Caco-2 (cell line): Measurements from ENCODE around the gene ETV6. TPM values are rescaled to one million over a fixed set of nuclear protein-coding genes. Genes with fewer than 3 reads are reported as not detected.

Experiments used
- BruUV-seq: library from RNA; stranded (reverse); fragments of 400-500 nt; replicated peaks from 2 replicates; lab custom pipeline; 2021; lab: Mats Ljungman, UMichigan
- CTCF ChIA-PET: fragments of 300-600 bp; sonication (Branson Sonifier 250); formaldehyde crosslinking; loops from one replicate; lab custom pipeline; 2022; ENCODE audit warnings: antibody characterized with exemption; lab: Charles Lee
- POLR2A ChIA-PET: fragments of 300-600 bp; sonication (Branson Sonifier 250); formaldehyde crosslinking; loops from one replicate; lab custom pipeline; 2022; ENCODE audit warnings: antibody characterized with exemption; lab: Charles Lee
- DNase-seq, 2 experiments: peaks; one replicate each; pipeline versions ENCODE4 v3.0.0 to v3.0.0-alpha.2; 2020 to 2022
- H3K27me3 ChIP-seq: replicated peaks from 2 replicates; pipeline ENCODE4 v1.6.0; 2011; ENCODE audit warnings: low read length; ENCODE audit not compliant: control insufficient read depth, insufficient read depth
- H3K36me3 ChIP-seq: 2 replicates; pipeline ENCODE4 v1.5.1; 2011; ENCODE audit warnings: low read length; ENCODE audit not compliant: control insufficient read depth, insufficient read depth
- H3K4me1 ChIP-seq: fragments of 250-450 bp; sonication (Bioruptor Pico); 2 replicates; pipeline ENCODE4 v1.5.1; 2020; ENCODE audit warnings: mild to moderate bottlenecking
- H3K4me3 ChIP-seq: 2 replicates; pipeline ENCODE4 v1.5.1; 2011; ENCODE audit warnings: low read depth, mild to moderate bottlenecking, control low read depth, low read length
- H3K9me3 ChIP-seq: fragments of 250-450 bp; sonication (Bioruptor Pico); 2 replicates; pipeline ENCODE4 v1.5.1; 2020; ENCODE audit warnings: mild to moderate bottlenecking, moderate library complexity
- H3K27ac Mint-ChIP-seq: one replicate; pipeline ENCODE4 v1.8.0; 2022; ENCODE audit warnings: mixed read lengths; ENCODE audit not compliant: unreplicated experiment
- H3K27me3 Mint-ChIP-seq: one replicate; pipeline ENCODE4 v1.8.0; 2022; ENCODE audit warnings: mixed read lengths; ENCODE audit not compliant: insufficient read depth, unreplicated experiment
- H3K36me3 Mint-ChIP-seq: one replicate; pipeline ENCODE4 v1.8.0; 2022; ENCODE audit warnings: mild to moderate bottlenecking, mixed read lengths; ENCODE audit not compliant: insufficient read depth, unreplicated experiment
- H3K4me1 Mint-ChIP-seq: one replicate; pipeline ENCODE4 v1.8.0; 2022; ENCODE audit warnings: low read depth, mixed read lengths; ENCODE audit not compliant: unreplicated experiment
- H3K4me3 Mint-ChIP-seq: one replicate; pipeline ENCODE4 v1.8.0; 2022; ENCODE audit warnings: mild to moderate bottlenecking, moderate library complexity, mixed read lengths; ENCODE audit not compliant: unreplicated experiment
- H3K9me3 Mint-ChIP-seq: one replicate; pipeline ENCODE4 v1.8.0; 2022; ENCODE audit warnings: mixed read lengths; ENCODE audit not compliant: unreplicated experiment
- intact Hi-C: fragments of 100-400 bp; cut with micrococcal nuclease; formaldehyde crosslinking; loops from one replicate; pipeline ENCODE4 v1.10.0; 2022; ENCODE audit not compliant: unreplicated experiment
- total RNA-seq: library from RNA; stranded (reverse); gene quantifications from 2 replicates; pipeline ENCODE4 v1.2.3, GENCODE V29; 2022
- TF ChIP-seq, protein P1 (sequence below), 2 experiments: fragments of 200-600 bp in 1 of 2; IDR thresholded peaks; 1 replicate in 1 of 2; 2 replicates in 1 of 2; pipeline versions ENCODE4 v1.5.1 to v1.8.0; 2011 to 2022; ENCODE audit warnings: antibody characterized with exemption in 1 of 2, control low read depth in 1 of 2, inconsistent platforms in 1 of 2, low read depth in 1 of 2, low read length in 1 of 2, mild to moderate bottlenecking in 1 of 2, moderate library complexity in 1 of 2; ENCODE audit not compliant: insufficient read depth in 1 of 2, severe bottlenecking in 1 of 2, unreplicated experiment in 1 of 2

ETV6 gene
- total RNA-seq, 1 experiment from 2014 or later: 15.6 TPM

DNA sequence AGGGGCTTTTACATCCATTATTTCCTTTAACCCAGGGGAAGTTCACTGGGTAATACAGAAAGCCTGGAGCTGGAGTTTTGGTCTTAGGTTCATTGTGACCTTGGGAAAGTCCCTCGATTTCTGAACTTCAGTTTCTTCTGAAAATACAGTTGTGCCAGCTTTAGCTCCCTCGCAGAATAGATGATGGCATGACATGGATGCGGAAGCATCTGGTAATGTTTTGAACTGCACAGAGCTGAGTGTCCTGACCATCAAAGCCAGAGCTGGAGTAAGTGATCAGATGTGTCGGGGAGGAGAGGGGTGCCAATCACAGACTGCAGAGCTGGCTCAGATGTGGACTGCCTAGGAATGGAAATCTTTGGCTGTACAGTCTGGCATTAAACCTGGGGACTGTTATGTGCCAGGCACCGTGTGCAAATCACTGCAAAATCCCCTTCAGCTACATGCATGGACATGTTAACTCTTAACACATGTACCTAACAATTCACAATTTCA, 180.9 kb downstream of the ETV6 start:
- POLR2A ChIA-PET: no interaction called here
- no peaks in the 10 kb centered on the region for H3K4me1 ChIP-seq
- TF ChIP-seq, protein P1, sequence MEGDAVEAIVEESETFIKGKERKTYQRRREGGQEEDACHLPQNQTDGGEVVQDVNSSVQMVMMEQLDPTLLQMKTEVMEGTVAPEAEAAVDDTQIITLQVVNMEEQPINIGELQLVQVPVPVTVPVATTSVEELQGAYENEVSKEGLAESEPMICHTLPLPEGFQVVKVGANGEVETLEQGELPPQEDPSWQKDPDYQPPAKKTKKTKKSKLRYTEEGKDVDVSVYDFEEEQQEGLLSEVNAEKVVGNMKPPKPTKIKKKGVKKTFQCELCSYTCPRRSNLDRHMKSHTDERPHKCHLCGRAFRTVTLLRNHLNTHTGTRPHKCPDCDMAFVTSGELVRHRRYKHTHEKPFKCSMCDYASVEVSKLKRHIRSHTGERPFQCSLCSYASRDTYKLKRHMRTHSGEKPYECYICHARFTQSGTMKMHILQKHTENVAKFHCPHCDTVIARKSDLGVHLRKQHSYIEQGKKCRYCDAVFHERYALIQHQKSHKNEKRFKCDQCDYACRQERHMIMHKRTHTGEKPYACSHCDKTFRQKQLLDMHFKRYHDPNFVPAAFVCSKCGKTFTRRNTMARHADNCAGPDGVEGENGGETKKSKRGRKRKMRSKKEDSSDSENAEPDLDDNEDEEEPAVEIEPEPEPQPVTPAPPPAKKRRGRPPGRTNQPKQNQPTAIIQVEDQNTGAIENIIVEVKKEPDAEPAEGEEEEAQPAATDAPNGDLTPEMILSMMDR (IDR thresholded peaks at IDR 0.05; ENCODE audit: insufficient read depth in 1 of 2, low read depth in 1 of 2, low read length in 1 of 2, severe bottlenecking in 1 of 2, unreplicated experiment in 1 of 2): no peak
- no peak overlapping the region for H3K4me3 ChIP-seq
- H3K9me3 ChIP-seq: no peaks in the 10 kb centered on the region
- Mint-ChIP-seq H3K27ac (no peak overlapping the region), H3K27me3 (no peaks in the 10 kb centered on the region), H3K4me3 (no peak overlapping the region), H3K4me1 (peaks cover 13% of the 10 kb centered on the region), H3K36me3 (no peaks in the 10 kb centered on the region), H3K9me3 (no peaks in the 10 kb centered on the region)
- no TSS peak for BruUV-seq
- CTCF ChIA-PET: no interaction called here
- H3K36me3 ChIP-seq: no peaks in the 10 kb centered on the region
- H3K27me3 ChIP-seq: no peaks in the 10 kb centered on the region
- no peak for DNase-seq
- intact Hi-C loops: no loop called here

DNA sequence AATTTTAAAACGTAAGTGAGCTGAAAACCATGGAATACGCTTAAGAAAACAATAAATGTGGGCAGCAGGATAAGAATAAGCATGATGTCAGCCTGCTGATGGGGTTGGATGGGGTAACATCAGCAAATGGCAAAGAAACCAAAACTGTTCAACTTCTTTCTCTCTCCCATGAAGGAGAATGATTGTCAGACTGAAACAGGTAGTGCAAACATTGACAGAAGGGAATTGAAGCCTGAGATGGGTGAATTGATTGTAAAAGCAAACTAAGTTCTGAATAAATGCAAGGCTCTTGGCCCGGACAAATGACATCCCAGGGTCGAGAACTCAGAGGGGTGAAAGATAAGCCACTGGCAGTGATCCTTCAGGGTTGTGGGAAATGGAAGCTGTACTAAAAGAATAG, 182.6 kb downstream of the ETV6 start:
- no peaks in the 10 kb centered on the region for H3K9me3 Mint-ChIP-seq
- H3K4me3 Mint-ChIP-seq: no peak overlapping the region
- intact Hi-C loops: no loop called here
- Histone ChIP-seq H3K36me3 (no peaks in the 10 kb centered on the region), H3K27me3 (no peaks in the 10 kb centered on the region), H3K4me1 (no peaks in the 10 kb centered on the region), H3K9me3 (no peaks in the 10 kb centered on the region), H3K4me3 (no peak overlapping the region)
- no peak overlapping the region for H3K27ac Mint-ChIP-seq
- H3K36me3 Mint-ChIP-seq: no peaks in the 10 kb centered on the region
- POLR2A ChIA-PET: no interaction called here
- no peaks in the 10 kb centered on the region for H3K27me3 Mint-ChIP-seq
- CTCF ChIA-PET: no interaction called here
- H3K4me1 Mint-ChIP-seq: peaks cover 10% of the 10 kb centered on the region
- TF ChIP-seq, protein P1 (IDR thresholded peaks at IDR 0.05; ENCODE audit: insufficient read depth in 1 of 2, low read depth in 1 of 2, low read length in 1 of 2, severe bottlenecking in 1 of 2, unreplicated experiment in 1 of 2): no peak
- no TSS peak for BruUV-seq
- DNase-seq: no peak

DNA sequence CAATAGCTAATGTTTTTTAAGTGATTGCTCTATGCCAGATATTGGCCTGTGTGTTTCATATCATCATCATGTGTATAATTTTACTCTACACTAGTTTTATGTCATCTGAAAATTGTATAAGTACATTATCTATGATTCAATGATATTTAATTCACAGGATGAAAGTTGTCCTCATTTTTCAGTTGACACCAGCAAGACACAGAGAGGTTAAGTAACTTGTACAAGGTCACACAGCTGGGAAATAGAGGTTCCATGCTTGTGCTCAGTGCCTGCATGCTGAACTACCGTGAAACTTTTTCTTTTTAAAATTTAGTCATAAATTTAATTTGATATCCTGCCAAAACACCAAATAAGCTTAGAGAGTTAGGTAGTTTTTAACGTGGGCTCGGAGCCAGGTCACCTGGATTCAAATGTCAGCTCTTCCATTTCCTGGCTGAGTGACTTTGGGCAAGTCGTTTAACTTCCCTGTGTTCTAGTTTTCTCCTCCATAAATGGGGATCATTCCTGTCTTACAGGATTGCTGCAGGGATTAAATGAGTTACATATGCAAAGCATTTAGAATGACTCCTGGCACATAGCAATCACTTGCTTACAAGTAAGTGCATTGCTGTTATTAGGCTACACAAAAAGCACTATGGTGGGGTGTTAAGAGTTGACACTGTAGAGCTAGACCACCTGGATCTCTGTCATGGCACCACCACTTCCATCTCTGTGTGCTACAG, 183.9 kb downstream of the ETV6 start:
- peaks cover 7% of the 10 kb centered on the region for H3K4me1 Mint-ChIP-seq

More for the DNA sequence above, 183.9 kb downstream of the ETV6 start:
- no peak overlapping the region for H3K4me3 ChIP-seq
- H3K36me3 ChIP-seq: no peaks in the 10 kb centered on the region
- ChIA-PET POLR2A (no interaction called here), CTCF (no interaction called here)
- intact Hi-C loops: no loop called here
- TF ChIP-seq, protein P1 (IDR thresholded peaks at IDR 0.05; ENCODE audit: insufficient read depth in 1 of 2, low read depth in 1 of 2, low read length in 1 of 2, severe bottlenecking in 1 of 2, unreplicated experiment in 1 of 2): no peak
- Mint-ChIP-seq H3K4me3 (no peak overlapping the region), H3K9me3 (no peaks in the 10 kb centered on the region), H3K36me3 (no peaks in the 10 kb centered on the region), H3K27me3 (no peaks in the 10 kb centered on the region), H3K27ac (no peak overlapping the region)
- no peaks in the 10 kb centered on the region for H3K4me1 ChIP-seq
- no peaks in the 10 kb centered on the region for H3K27me3 ChIP-seq
- no TSS peak for BruUV-seq
- DNase-seq: no peak
- H3K9me3 ChIP-seq: no peaks in the 10 kb centered on the region
